Measurements from ENCODE around the gene PRKG1. TPM values are rescaled to one million over a fixed set of nuclear protein-coding genes. Genes with fewer than 3 reads are reported as not detected.

PRKG1 gene
- polyA plus RNA-seq, 2 donors = 0.84 to 0.87 TPM

- no peaks in the 10 kb centered on the region for H3K9me3 ChIP-seq (ENCODE audit: control insufficient read depth in 2 of 2, insufficient read depth in 1 of 2, low read depth in 1 of 2, low read length in 1 of 2)
- no peaks in the 10 kb centered on the region for H3K27me3 ChIP-seq (ENCODE audit: control insufficient read depth in 1 of 2, insufficient read depth in 2 of 2, low read length in 2 of 2)
- no peak overlapping the region for H3K4me3 ChIP-seq (ENCODE audit: low read depth in 1 of 2, low read length in 2 of 2)
- WGBS, 2 donors = 73 to 83% methylated on average over 1 of the region's 1 CpG
- H3K27ac ChIP-seq (ENCODE audit: low read depth in 2 of 2, low read length in 1 of 2) = no peak overlapping the region
- no peaks in the 10 kb centered on the region for H3K36me3 ChIP-seq (ENCODE audit: control insufficient read depth in 2 of 2, insufficient read depth in 2 of 2, low read length in 1 of 2)
- no peaks in the 10 kb centered on the region for H3K4me1 ChIP-seq (ENCODE audit: control insufficient read depth in 2 of 2, insufficient read depth in 2 of 2, low read length in 1 of 2)
Measured at GRCh38 chr10:51950996-51951555, 876.8 kb downstream of the PRKG1 start.

DNA sequence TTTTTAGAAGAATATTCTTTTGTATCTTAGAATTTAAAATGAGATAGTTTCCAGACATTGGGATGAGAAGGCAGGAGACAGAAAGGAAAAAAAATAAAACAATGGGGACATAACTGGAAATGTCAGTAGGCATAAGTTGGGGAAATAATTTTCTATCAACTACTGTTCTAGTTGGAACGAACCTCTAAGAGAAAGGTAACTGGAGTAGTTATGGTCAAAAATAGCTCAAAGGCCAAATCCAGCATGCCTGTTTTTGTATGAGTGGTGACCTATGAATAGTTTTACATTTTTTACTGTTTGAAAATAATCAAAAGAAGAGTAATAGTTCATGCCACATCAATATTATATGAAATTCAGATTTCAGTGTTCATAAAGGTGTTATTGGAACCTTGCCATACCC lies 877.3 kb downstream of the PRKG1 start:
- Histone ChIP-seq H3K27ac (ENCODE audit: low read depth in 2 of 2, low read length in 1 of 2) (no peak overlapping the region), H3K9me3 (ENCODE audit: control insufficient read depth in 2 of 2, insufficient read depth in 1 of 2, low read depth in 1 of 2, low read length in 1 of 2) (no peaks in the 10 kb centered on the region), H3K27me3 (ENCODE audit: control insufficient read depth in 1 of 2, insufficient read depth in 2 of 2, low read length in 2 of 2) (no peaks in the 10 kb centered on the region), H3K36me3 (ENCODE audit: control insufficient read depth in 2 of 2, insufficient read depth in 2 of 2, low read length in 1 of 2) (no peaks in the 10 kb centered on the region), H3K4me1 (ENCODE audit: control insufficient read depth in 2 of 2, insufficient read depth in 2 of 2, low read length in 1 of 2) (no peaks in the 10 kb centered on the region), H3K4me3 (ENCODE audit: low read depth in 1 of 2, low read length in 2 of 2) (no peak overlapping the region)
- 45 to 55% methylated on average over 1 of the region's 1 CpG for WGBS, 2 donors

- Histone ChIP-seq H3K27ac (ENCODE audit: low read depth in 2 of 2, low read length in 1 of 2) (no peak overlapping the region), H3K27me3 (ENCODE audit: control insufficient read depth in 1 of 2, insufficient read depth in 2 of 2, low read length in 2 of 2) (no peaks in the 10 kb centered on the region), H3K4me3 (ENCODE audit: low read depth in 1 of 2, low read length in 2 of 2) (no peak overlapping the region), H3K9me3 (ENCODE audit: control insufficient read depth in 2 of 2, insufficient read depth in 1 of 2, low read depth in 1 of 2, low read length in 1 of 2) (no peaks in the 10 kb centered on the region), H3K4me1 (ENCODE audit: control insufficient read depth in 2 of 2, insufficient read depth in 2 of 2, low read length in 1 of 2) (no peaks in the 10 kb centered on the region), H3K36me3 (ENCODE audit: control insufficient read depth in 2 of 2, insufficient read depth in 2 of 2, low read length in 1 of 2) (no peaks in the 10 kb centered on the region)
- WGBS, 2 donors = 61 to 84% methylated on average over 1 of the region's 1 CpG
Measured at GRCh38 chr10:51952056-51952455, 877.8 kb downstream of the PRKG1 start.

DNA sequence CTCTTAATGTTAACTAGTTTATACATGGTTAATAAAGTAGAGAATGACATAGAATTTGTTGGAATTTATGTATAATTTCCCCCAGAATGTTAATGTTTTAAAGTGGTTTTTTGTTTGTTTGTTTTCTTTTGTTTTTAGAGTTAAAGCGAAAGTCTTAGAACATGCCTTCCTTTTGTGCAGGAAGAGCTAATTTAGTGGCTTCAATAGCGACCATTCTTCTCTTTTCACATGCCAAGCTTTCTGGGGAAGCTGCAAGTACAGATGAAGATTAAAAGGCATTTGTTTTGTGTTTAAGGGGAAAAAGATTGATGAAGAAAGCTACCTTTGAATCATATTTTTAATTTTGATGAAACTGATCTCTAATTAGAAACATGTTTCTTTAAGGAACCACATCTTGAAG lies 881.4 kb downstream of the PRKG1 start:
- H3K27ac ChIP-seq (ENCODE audit: low read depth in 2 of 2, low read length in 1 of 2) = no peak overlapping the region
- no peak overlapping the region for H3K4me3 ChIP-seq (ENCODE audit: low read depth in 1 of 2, low read length in 2 of 2)
- 78 to 79% methylated on average over 2 of the region's 2 CpGs for WGBS, 2 donors
- H3K36me3 ChIP-seq (ENCODE audit: control insufficient read depth in 2 of 2, insufficient read depth in 2 of 2, low read length in 1 of 2) = no peaks in the 10 kb centered on the region
- no peaks in the 10 kb centered on the region for H3K27me3 ChIP-seq (ENCODE audit: control insufficient read depth in 1 of 2, insufficient read depth in 2 of 2, low read length in 2 of 2)
- H3K4me1 ChIP-seq (ENCODE audit: control insufficient read depth in 2 of 2, insufficient read depth in 2 of 2, low read length in 1 of 2) = no peaks in the 10 kb centered on the region
- no peaks in the 10 kb centered on the region for H3K9me3 ChIP-seq (ENCODE audit: control insufficient read depth in 2 of 2, insufficient read depth in 1 of 2, low read depth in 1 of 2, low read length in 1 of 2)

- H3K27me3 ChIP-seq (ENCODE audit: control insufficient read depth in 1 of 2, insufficient read depth in 2 of 2, low read length in 2 of 2) = no peaks in the 10 kb centered on the region
- no peak overlapping the region for H3K27ac ChIP-seq (ENCODE audit: low read depth in 2 of 2, low read length in 1 of 2)
- no peaks in the 10 kb centered on the region for H3K4me1 ChIP-seq (ENCODE audit: control insufficient read depth in 2 of 2, insufficient read depth in 2 of 2, low read length in 1 of 2)
- H3K36me3 ChIP-seq (ENCODE audit: control insufficient read depth in 2 of 2, insufficient read depth in 2 of 2, low read length in 1 of 2) = no peaks in the 10 kb centered on the region
- H3K4me3 ChIP-seq (ENCODE audit: low read depth in 1 of 2, low read length in 2 of 2) = no peak overlapping the region
- no peaks in the 10 kb centered on the region for H3K9me3 ChIP-seq (ENCODE audit: control insufficient read depth in 2 of 2, insufficient read depth in 1 of 2, low read depth in 1 of 2, low read length in 1 of 2)
Measured at GRCh38 chr10:51956822-51957221, 882.5 kb downstream of the PRKG1 start.

DNA sequence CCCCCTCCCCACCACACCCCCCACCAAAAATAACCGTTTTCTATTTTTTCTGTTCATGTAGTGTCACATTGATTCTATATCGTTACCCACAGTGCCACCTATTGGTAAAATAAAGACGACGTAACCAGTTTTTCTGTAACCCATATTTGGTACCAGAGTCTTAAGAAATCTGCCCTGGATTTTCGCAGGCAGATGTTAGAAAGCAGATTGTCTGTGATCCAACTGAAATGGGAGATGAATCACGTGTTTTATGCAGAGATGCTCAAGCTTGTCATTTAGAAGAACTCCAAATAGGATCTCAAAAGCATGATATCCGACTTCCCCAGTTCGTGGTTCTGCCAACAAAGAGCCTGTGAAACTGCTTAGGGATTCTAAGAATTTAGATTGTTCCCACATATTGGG lies 886.2 kb downstream of the PRKG1 start:
- H3K27ac ChIP-seq (ENCODE audit: low read depth in 2 of 2, low read length in 1 of 2) = no peak overlapping the region
- no peaks in the 10 kb centered on the region for H3K36me3 ChIP-seq (ENCODE audit: control insufficient read depth in 2 of 2, insufficient read depth in 2 of 2, low read length in 1 of 2)
- no peaks in the 10 kb centered on the region for H3K9me3 ChIP-seq (ENCODE audit: control insufficient read depth in 2 of 2, insufficient read depth in 1 of 2, low read depth in 1 of 2, low read length in 1 of 2)
- no peaks in the 10 kb centered on the region for H3K4me1 ChIP-seq (ENCODE audit: control insufficient read depth in 2 of 2, insufficient read depth in 2 of 2, low read length in 1 of 2)
- WGBS, 2 donors = 10 to 16% methylated on average over 8 of the region's 8 CpGs
- H3K4me3 ChIP-seq (ENCODE audit: low read depth in 1 of 2, low read length in 2 of 2) = no peak overlapping the region
- no peaks in the 10 kb centered on the region for H3K27me3 ChIP-seq (ENCODE audit: control insufficient read depth in 1 of 2, insufficient read depth in 2 of 2, low read length in 2 of 2)

DNA sequence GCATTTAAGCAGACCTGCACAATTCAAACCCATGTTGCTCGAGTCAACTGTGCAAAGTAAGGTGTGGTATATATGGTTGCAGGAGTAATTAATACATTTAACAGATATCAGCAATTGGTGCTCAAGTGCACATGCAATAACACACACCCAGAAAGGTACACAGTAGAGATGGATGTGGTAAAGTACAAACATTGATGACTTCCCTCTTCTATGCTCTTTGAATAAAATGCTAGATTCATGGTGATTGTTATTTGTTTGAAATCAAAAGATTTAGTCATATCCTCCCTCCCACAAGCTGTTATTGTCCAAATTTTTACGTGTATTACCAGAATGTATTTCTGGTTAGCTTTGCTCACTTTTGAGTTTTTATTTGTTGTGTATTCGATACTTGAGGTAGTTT lies 887.1 kb downstream of the PRKG1 start:
- Histone ChIP-seq H3K4me3 (ENCODE audit: low read depth in 1 of 2, low read length in 2 of 2) (no peak overlapping the region), H3K27ac (ENCODE audit: low read depth in 2 of 2, low read length in 1 of 2) (no peak overlapping the region), H3K27me3 (ENCODE audit: control insufficient read depth in 1 of 2, insufficient read depth in 2 of 2, low read length in 2 of 2) (no peaks in the 10 kb centered on the region), H3K9me3 (ENCODE audit: control insufficient read depth in 2 of 2, insufficient read depth in 1 of 2, low read depth in 1 of 2, low read length in 1 of 2) (no peaks in the 10 kb centered on the region), H3K36me3 (ENCODE audit: control insufficient read depth in 2 of 2, insufficient read depth in 2 of 2, low read length in 1 of 2) (no peaks in the 10 kb centered on the region), H3K4me1 (ENCODE audit: control insufficient read depth in 2 of 2, insufficient read depth in 2 of 2, low read length in 1 of 2) (no peaks in the 10 kb centered on the region)
- WGBS, 2 donors = 77 to 78% methylated on average over 3 of the region's 3 CpGs

DNA sequence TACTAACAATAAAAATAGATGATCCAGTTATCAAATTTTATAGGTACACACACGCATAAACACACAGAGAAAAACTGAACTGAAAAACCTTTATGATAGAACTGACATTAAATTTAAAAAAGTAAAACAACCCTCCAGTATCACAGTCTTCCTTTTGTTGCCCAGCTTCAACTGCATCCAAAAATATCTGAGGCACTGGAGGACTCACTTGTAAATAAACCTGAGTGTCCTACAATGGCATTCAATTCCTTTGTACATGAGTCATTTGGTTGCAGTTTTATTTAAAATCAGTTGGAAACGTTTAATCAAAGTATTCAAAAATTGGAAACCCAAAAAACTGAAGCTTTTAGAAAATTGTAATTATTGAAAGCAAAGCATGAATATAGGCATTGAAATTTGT lies 890.3 kb downstream of the PRKG1 start:
- no peaks in the 10 kb centered on the region for H3K4me1 ChIP-seq (ENCODE audit: control insufficient read depth in 2 of 2, insufficient read depth in 2 of 2, low read length in 1 of 2)
- H3K27me3 ChIP-seq (ENCODE audit: control insufficient read depth in 1 of 2, insufficient read depth in 2 of 2, low read length in 2 of 2) = no peaks in the 10 kb centered on the region
- 53 to 58% methylated on average over 2 of the region's 2 CpGs for WGBS, 2 donors

DNA sequence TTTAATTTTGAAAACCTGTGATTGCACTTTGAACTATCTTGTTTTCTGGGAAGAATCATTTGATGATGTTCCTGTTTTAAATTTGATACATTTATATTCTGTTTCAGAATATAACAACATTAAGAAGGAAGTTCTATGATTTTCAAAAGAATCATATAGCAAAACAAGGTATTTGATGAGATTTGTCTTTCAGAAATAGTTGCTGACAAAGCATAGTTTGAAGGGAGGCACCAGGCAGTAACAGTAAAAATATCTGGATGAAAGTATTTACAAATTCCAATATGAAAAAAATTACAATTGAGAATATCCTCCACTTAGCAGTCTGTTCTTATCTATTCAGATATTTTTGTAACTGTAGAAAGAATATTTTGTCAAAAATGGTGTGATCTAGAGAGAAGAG lies 891.2 kb downstream of the PRKG1 start:
- Histone ChIP-seq H3K36me3 (ENCODE audit: control insufficient read depth in 2 of 2, insufficient read depth in 2 of 2, low read length in 1 of 2) (no peaks in the 10 kb centered on the region), H3K4me3 (ENCODE audit: low read depth in 1 of 2, low read length in 2 of 2) (no peak overlapping the region), H3K27me3 (ENCODE audit: control insufficient read depth in 1 of 2, insufficient read depth in 2 of 2, low read length in 2 of 2) (no peaks in the 10 kb centered on the region), H3K27ac (ENCODE audit: low read depth in 2 of 2, low read length in 1 of 2) (no peak overlapping the region), H3K9me3 (ENCODE audit: control insufficient read depth in 2 of 2, insufficient read depth in 1 of 2, low read depth in 1 of 2, low read length in 1 of 2) (no peaks in the 10 kb centered on the region), H3K4me1 (ENCODE audit: control insufficient read depth in 2 of 2, insufficient read depth in 2 of 2, low read length in 1 of 2) (no peaks in the 10 kb centered on the region)

More for the DNA sequence above, 890.3 kb downstream of the PRKG1 start:
- no peak overlapping the region for H3K27ac ChIP-seq (ENCODE audit: low read depth in 2 of 2, low read length in 1 of 2)
- no peak overlapping the region for H3K4me3 ChIP-seq (ENCODE audit: low read depth in 1 of 2, low read length in 2 of 2)
- H3K9me3 ChIP-seq (ENCODE audit: control insufficient read depth in 2 of 2, insufficient read depth in 1 of 2, low read depth in 1 of 2, low read length in 1 of 2) = no peaks in the 10 kb centered on the region
- no peaks in the 10 kb centered on the region for H3K36me3 ChIP-seq (ENCODE audit: control insufficient read depth in 2 of 2, insufficient read depth in 2 of 2, low read length in 1 of 2)

DNA sequence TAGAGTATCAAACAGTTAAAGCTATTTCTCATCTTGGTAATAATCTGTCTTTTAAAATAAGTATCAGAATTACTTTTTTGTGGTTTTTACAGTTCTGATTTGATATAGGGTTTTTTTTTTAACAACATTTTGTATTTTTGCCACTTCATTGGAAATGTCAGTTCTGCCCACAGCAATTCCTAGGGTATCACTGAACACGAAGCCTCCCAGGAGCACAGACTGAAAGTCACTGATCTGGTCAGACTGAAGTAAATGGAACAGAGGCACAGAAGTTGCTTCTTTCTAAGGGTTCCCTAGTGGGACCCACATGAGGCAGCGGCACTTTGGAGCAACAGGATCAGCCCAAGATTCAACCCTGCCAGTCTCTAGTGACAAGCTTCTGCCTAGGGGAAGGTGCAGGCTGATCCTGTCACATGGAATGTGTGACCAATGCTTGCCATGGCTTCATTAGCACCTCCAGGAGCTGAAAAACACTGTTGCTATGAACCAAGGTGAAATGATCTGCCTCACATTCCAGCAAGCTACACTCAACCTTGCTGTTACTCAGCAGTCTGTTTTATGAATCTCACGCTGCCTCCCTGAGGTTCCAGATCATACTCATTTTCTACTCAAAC lies 898.6 kb downstream of the PRKG1 start:
- H3K9me3 ChIP-seq (ENCODE audit: control insufficient read depth in 2 of 2, insufficient read depth in 1 of 2, low read depth in 1 of 2, low read length in 1 of 2) = no peaks in the 10 kb centered on the region
- no peaks in the 10 kb centered on the region for H3K36me3 ChIP-seq (ENCODE audit: control insufficient read depth in 2 of 2, insufficient read depth in 2 of 2, low read length in 1 of 2)
- no peaks in the 10 kb centered on the region for H3K4me1 ChIP-seq (ENCODE audit: control insufficient read depth in 2 of 2, insufficient read depth in 2 of 2, low read length in 1 of 2)
- no peak overlapping the region for H3K4me3 ChIP-seq (ENCODE audit: low read depth in 1 of 2, low read length in 2 of 2)
- 87 to 88% methylated on average over 3 of the region's 3 CpGs for WGBS, 2 donors
- no peaks in the 10 kb centered on the region for H3K27me3 ChIP-seq (ENCODE audit: control insufficient read depth in 1 of 2, insufficient read depth in 2 of 2, low read length in 2 of 2)
- no peak overlapping the region for H3K27ac ChIP-seq (ENCODE audit: low read depth in 2 of 2, low read length in 1 of 2)

All from esophagus (tissue), 2 donors.